CD14-positive monocyte (primary cell): ENCODE data around the gene IL18RAP. TPM values are rescaled to one million over a fixed set of nuclear protein-coding genes. Genes with fewer than 3 reads are reported as not detected.

ENCODE experiments used
- DNase-seq, 3 donors: peaks; one replicate each; pipeline ENCODE4 v3.0.0-alpha.2; 2011 to 2022
- H2AFZ ChIP-seq: 2 replicates; pipeline ENCODE4 v1.6.0; 2012; ENCODE audit warnings: mild to moderate bottlenecking, low read depth, low read length, inconsistent platforms; ENCODE audit not compliant: insufficient read depth, poor library complexity, severe bottlenecking
- H3K27ac ChIP-seq, 2 donors: 1 replicate in 1 of 2; 2 replicates in 1 of 2; pipeline ENCODE4 v1.5.1; 2012 to 2013; ENCODE audit warnings: low read length in 2 of 2, control low read depth in 1 of 2, inconsistent platforms in 1 of 2, low read depth in 1 of 2, mild to moderate bottlenecking in 1 of 2
- H3K27me3 ChIP-seq, 2 donors: one replicate each; pipeline versions ENCODE4 v1.6.0 to v1.6.1; 2011 to 2013; ENCODE audit warnings: low read length in 2 of 2; ENCODE audit not compliant: control insufficient read depth in 2 of 2, insufficient read depth in 2 of 2
- H3K36me3 ChIP-seq, 2 donors: replicated peaks in 1 of 2; 1 replicate in 1 of 2; 2 replicates in 1 of 2; pipeline versions ENCODE4 v1.5.1 to v1.6.1; 2012 to 2013; ENCODE audit warnings: low read length in 2 of 2, control low read depth in 1 of 2, inconsistent platforms in 1 of 2, mild to moderate bottlenecking in 1 of 2; ENCODE audit not compliant: insufficient read depth in 2 of 2, control insufficient read depth in 1 of 2
- H3K4me1 ChIP-seq, 2 donors: 1 replicate in 1 of 2; 2 replicates in 1 of 2; pipeline versions ENCODE4 v1.5.1 to v1.6.1; 2012 to 2013; ENCODE audit warnings: low read length in 2 of 2, control low read depth in 1 of 2, inconsistent platforms in 1 of 2, mild to moderate bottlenecking in 1 of 2, moderate library complexity in 1 of 2; ENCODE audit not compliant: insufficient read depth in 2 of 2, control insufficient read depth in 1 of 2
- H3K4me2 ChIP-seq: replicated peaks from 2 replicates; pipeline ENCODE3; 2012; ENCODE audit warnings: low read length, moderate library complexity, mild to moderate bottlenecking; ENCODE audit not compliant: poor library complexity, severe bottlenecking; ENCODE audit errors: extremely low read depth
- H3K4me3 ChIP-seq, 3 experiments: fragments of 200-600 bp in 1 of 3; sonication (generic) in 1 of 3; replicated peaks in 1 of 3; 1 replicate in 2 of 3; 2 replicates in 1 of 3; pipeline ENCODE4 v1.5.1; 2011 to 2013; ENCODE audit warnings: low read length in 3 of 3, mild to moderate bottlenecking in 3 of 3, control low read depth in 2 of 3, low read depth in 2 of 3, inconsistent platforms in 1 of 3, moderate library complexity in 1 of 3
- H3K79me2 ChIP-seq: 2 replicates; pipeline ENCODE4 v1.6.0; 2012; ENCODE audit warnings: mild to moderate bottlenecking, control low read depth, inconsistent platforms, low read length, moderate library complexity; ENCODE audit not compliant: insufficient read depth
- H3K9ac ChIP-seq: 2 replicates; pipeline ENCODE4 v1.6.0; 2017; ENCODE audit warnings: low read length, mild to moderate bottlenecking; ENCODE audit not compliant: insufficient read depth, poor library complexity, severe bottlenecking
- H3K9me3 ChIP-seq, 2 donors: replicated peaks in 1 of 2; 1 replicate in 1 of 2; 2 replicates in 1 of 2; pipeline versions ENCODE4 v1.5.1 to v1.6.1; 2012 to 2013; ENCODE audit warnings: low read length in 2 of 2, control low read depth in 1 of 2; ENCODE audit not compliant: control insufficient read depth in 1 of 2, insufficient read depth in 1 of 2
- H4K20me1 ChIP-seq: 2 replicates; pipeline ENCODE4 v1.6.0; 2012; ENCODE audit warnings: mild to moderate bottlenecking, low read length, control low read depth, moderate library complexity; ENCODE audit not compliant: insufficient read depth
- H3K27ac Mint-ChIP-seq, 7 donors: one replicate each; pipeline ENCODE4 v1.8.0; 2020; ENCODE audit warnings: mild to moderate bottlenecking in 7 of 7, mixed read lengths in 7 of 7, moderate library complexity in 6 of 7, inconsistent platforms in 2 of 7
- H3K27me3 Mint-ChIP-seq, 3 donors: one replicate each; pipeline ENCODE4 v1.8.0; 2021 to 2022; ENCODE audit warnings: low read depth in 3 of 3, mild to moderate bottlenecking in 3 of 3, mixed read lengths in 3 of 3, moderate library complexity in 3 of 3, inconsistent platforms in 1 of 3
- H3K36me3 Mint-ChIP-seq, 2 donors: one replicate each; pipeline ENCODE4 v1.8.0; 2020; ENCODE audit warnings: mixed read lengths in 2 of 2, inconsistent platforms in 1 of 2, mild to moderate bottlenecking in 1 of 2
- H3K4me1 Mint-ChIP-seq: one replicate; pipeline ENCODE4 v1.8.0; 2020; ENCODE audit warnings: mild to moderate bottlenecking, mixed read lengths
- H3K4me3 Mint-ChIP-seq, 2 donors: one replicate each; pipeline ENCODE4 v1.8.0; 2020; ENCODE audit warnings: mild to moderate bottlenecking in 2 of 2, mixed read lengths in 2 of 2, moderate library complexity in 1 of 2
- H3K9me3 Mint-ChIP-seq, 7 donors: one replicate each; pipeline ENCODE4 v1.8.0; 2020 to 2022; ENCODE audit warnings: mixed read lengths in 7 of 7, mild to moderate bottlenecking in 6 of 7, moderate library complexity in 6 of 7, inconsistent platforms in 2 of 7
- CTCF ChIP-seq: fragments of 200-600 bp; IDR thresholded peaks from one replicate; pipeline ENCODE4 v1.8.0; 2022; ENCODE audit warnings: antibody characterized with exemption, mild to moderate bottlenecking
- WGBS: methylation state at CpG from one replicate; pipeline ENCODE4 v1.1.5; 2013; ENCODE audit warnings: missing lambda C conversion rate; ENCODE audit not compliant: insufficient coverage; 5-methylcytosine and 5-hydroxymethylcytosine counted together
- intact Hi-C, 2 donors: fragments of 100-400 bp; cut with micrococcal nuclease; formaldehyde crosslinking; loops; one replicate each; pipeline versions ENCODE4 v1.15.0 to v1.15.1; 2023
- polyA plus RNA-seq, 3 donors: library from polyadenylated mRNA; depleted of rRNA in 1 of 3; unstranded in 2 of 3; stranded (reverse) in 1 of 3; fragments of 300-500 nt in 2 of 3; fragments of >200 nt in 1 of 3; fragmentation: Illumina TruSeq in 2 of 3; gene quantifications; 1 replicate in 2 of 3; 2 replicates in 1 of 3; pipeline ENCODE4 v1.2.3, GENCODE V29; 2012 to 2021

Gene IL18RAP
- polyA plus RNA-seq, 3 donors, result 0.24 TPM; not detected in 2

GRCh38 chr2:102449370-102449974 is 26.5 kb downstream of the IL18RAP start:
- no peaks in the 10 kb centered on the region for H3K36me3 ChIP-seq
- TF ChIP-seq CTCF, result peak; percentile 81
- H3K9me3 Mint-ChIP-seq, result no peaks in the 10 kb centered on the region
- no peak overlapping the region for H2AFZ ChIP-seq
- H3K36me3 Mint-ChIP-seq, result no peaks in the 10 kb centered on the region
- H3K27me3 Mint-ChIP-seq, result peaks cover 2 to 5% (median 3%) of the 10 kb centered on the region in 3 donors
- H3K9me3 ChIP-seq, result no peaks in the 10 kb centered on the region
- H3K27ac Mint-ChIP-seq, result no peak overlapping the region
- WGBS, result no CpG with 5 or more reads among the region's 1 CpG
- peak; percentile 19 to 52 (median 40) for DNase-seq
- no peak overlapping the region for H3K4me3 ChIP-seq
- no peaks in the 10 kb centered on the region for H3K4me1 Mint-ChIP-seq
- H3K4me1 ChIP-seq, result no peaks in the 10 kb centered on the region
- H3K4me2 ChIP-seq, result no peak overlapping the region
- H3K4me3 Mint-ChIP-seq, result no peak overlapping the region
- H3K27me3 ChIP-seq, result no peaks in the 10 kb centered on the region
- no peak overlapping the region for H3K27ac ChIP-seq
- H3K9ac ChIP-seq, result no peak overlapping the region
- no peaks in the 10 kb centered on the region for H4K20me1 ChIP-seq
- no peaks in the 10 kb centered on the region for H3K79me2 ChIP-seq
- intact Hi-C loops, result loop anchor here in 1 of 2 donors (5.0 kb wide), 2 partner anchors 197 to 567 kb away; no protein-coding TSS in a partner anchor

- no peaks in the 10 kb centered on the region for H3K36me3 Mint-ChIP-seq
- 90% methylated on average over 2 of the region's 2 CpGs for WGBS
- no peak for TF ChIP-seq CTCF
These were observed 29.0 kb downstream of the IL18RAP start for GRCh38 chr2:102451968-102452367.

More at GRCh38 chr2:102451968-102452367, 29.0 kb downstream of the IL18RAP start:
- H3K27me3 Mint-ChIP-seq, result peaks cover 2 to 4% (median 3%) of the 10 kb centered on the region in 3 donors
- Histone ChIP-seq H4K20me1 (no peaks in the 10 kb centered on the region), H3K4me1 (no peaks in the 10 kb centered on the region), H3K27me3 (no peaks in the 10 kb centered on the region), H3K36me3 (no peaks in the 10 kb centered on the region), H3K9ac (no peak overlapping the region), H3K9me3 (no peaks in the 10 kb centered on the region), H3K4me2 (no peak overlapping the region), H2AFZ (no peak overlapping the region), H3K27ac (no peak overlapping the region), H3K4me3 (no peak overlapping the region), H3K79me2 (no peaks in the 10 kb centered on the region)
- DNase-seq, result no peak
- intact Hi-C loops, result loop anchor here in 1 of 2 donors (5.0 kb wide), 1 partner anchor 215 kb away; no protein-coding TSS in a partner anchor
- H3K4me3 Mint-ChIP-seq, result no peak overlapping the region
- H3K4me1 Mint-ChIP-seq, result no peaks in the 10 kb centered on the region
- H3K9me3 Mint-ChIP-seq, result peaks cover 0 to 9% (median 4%) of the 10 kb centered on the region in 7 donors
- H3K27ac Mint-ChIP-seq, result no peak overlapping the region
